DOHH2 (cell line): ENCODE results near the gene TIGD3.

Experiments
- H3F3A ChIP-seq: fragments of 200-600 bp; sonication (generic), shearing (Covaris generic); 2 replicates; pipeline ENCODE4 v1.6.0; 2016; ENCODE audit warnings: antibody characterized with exemption, mild to moderate bottlenecking; ENCODE audit not compliant: control insufficient read depth, insufficient read depth
- H3K27ac ChIP-seq: fragments of 200-600 bp; sonication (generic); 2 replicates; pipeline ENCODE4 v1.5.1; 2014; ENCODE audit warnings: low read depth, mild to moderate bottlenecking, low read length, moderate library complexity
- H3K27me3 ChIP-seq: fragments of 200-600 bp; sonication (generic); 2 replicates; pipeline ENCODE4 v1.6.1; 2014; ENCODE audit warnings: mild to moderate bottlenecking, low read length, mixed read lengths; ENCODE audit not compliant: control insufficient read depth
- H3K36me3 ChIP-seq: fragments of 200-600 bp; sonication (generic); 2 replicates; pipeline ENCODE4 v1.6.1; 2014; ENCODE audit warnings: mild to moderate bottlenecking, low read length, moderate library complexity, mixed read lengths; ENCODE audit not compliant: control insufficient read depth
- H3K4me1 ChIP-seq: fragments of 200-600 bp; sonication (generic); 2 replicates; pipeline ENCODE4 v1.6.1; 2014; ENCODE audit warnings: mild to moderate bottlenecking, low read length, mixed read lengths; ENCODE audit not compliant: control insufficient read depth
- H3K4me2 ChIP-seq: fragments of 200-600 bp; sonication (generic); 2 replicates; pipeline ENCODE4 v1.6.0; 2014; ENCODE audit warnings: mild to moderate bottlenecking, low read length, moderate library complexity
- H3K4me3 ChIP-seq: fragments of 200-600 bp; sonication (generic); 2 replicates; pipeline ENCODE4 v1.5.1; 2014; ENCODE audit warnings: mild to moderate bottlenecking, low read length, mixed read lengths
- H3K79me2 ChIP-seq: fragments of 200-600 bp; sonication (generic); 2 replicates; pipeline ENCODE4 v1.6.1; 2014; ENCODE audit warnings: mild to moderate bottlenecking, low read length, mixed read lengths; ENCODE audit not compliant: control insufficient read depth
- H3K9me2 ChIP-seq: fragments of 200-600 bp; sonication (generic); replicated peaks from 2 replicates; pipeline ENCODE4 v1.6.1; 2014; ENCODE audit warnings: mild to moderate bottlenecking, low read length, mixed read lengths; ENCODE audit not compliant: control insufficient read depth
- H3K9me3 ChIP-seq: fragments of 200-600 bp; sonication (generic); 2 replicates; pipeline ENCODE4 v1.6.1; 2014; ENCODE audit warnings: antibody characterized with exemption, low read length, mixed read lengths; ENCODE audit not compliant: control insufficient read depth, insufficient read depth
- H4K20me1 ChIP-seq: fragments of 200-600 bp; sonication (generic); 2 replicates; pipeline ENCODE4 v1.6.0; 2014; ENCODE audit warnings: low read depth, mild to moderate bottlenecking, antibody characterized with exemption, low read length, moderate library complexity; ENCODE audit not compliant: control insufficient read depth, insufficient read depth
- EZH2phosphoT487 ChIP-seq: fragments of 200-600 bp; sonication (generic); IDR thresholded peaks from 2 replicates; pipeline ENCODE4 v1.6.1; 2017; ENCODE audit warnings: borderline replicate concordance, mild to moderate bottlenecking, antibody characterized with exemption, low read length, moderate library complexity, mixed read lengths
- TF ChIP-seq, protein P1 (sequence below): fragments of 200-600 bp; sonication (generic); IDR thresholded peaks from one replicate; pipeline ENCODE4 v1.5.1; 2014; ENCODE audit warnings: antibody characterized with exemption, mild to moderate bottlenecking, low read depth, low read length; ENCODE audit not compliant: poor library complexity, severe bottlenecking

Gene TIGD3

DNA sequence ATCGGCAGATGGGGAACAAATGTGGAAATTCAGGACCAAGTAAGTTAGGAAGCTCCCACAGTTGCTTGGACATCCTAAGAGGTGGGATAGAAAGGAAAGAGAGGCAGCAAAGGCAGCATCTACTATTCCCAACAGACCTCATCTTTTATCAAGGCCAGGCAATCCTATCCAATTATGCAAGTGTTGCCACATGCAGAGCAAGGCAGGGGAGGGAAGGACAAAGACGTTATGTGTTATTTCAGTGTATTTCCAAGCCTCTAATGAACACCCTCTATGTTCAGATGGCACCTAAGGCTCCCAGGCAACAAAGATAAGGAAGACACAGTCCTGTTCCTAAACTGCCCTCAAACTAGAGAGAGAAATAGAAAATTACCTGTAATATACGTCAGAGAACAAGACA, 9.2 kb downstream of the TIGD3 start:
- Histone ChIP-seq H3K79me2 (no peaks in the 10 kb centered on the region), H3K36me3 (no peaks in the 10 kb centered on the region), H4K20me1 (no peaks in the 10 kb centered on the region), H3K27me3 (no peaks in the 10 kb centered on the region), H3K9me2 (no peaks in the 10 kb centered on the region), H3K4me2 (no peak overlapping the region), H3K4me3 (no peak overlapping the region), H3K9me3 (no peaks in the 10 kb centered on the region), H3F3A (no peaks in the 10 kb centered on the region), H3K4me1 (peaks cover 10% of the 10 kb centered on the region), H3K27ac (no peak overlapping the region)
- TF ChIP-seq EZH2phosphoT487: no peak
- TF ChIP-seq, protein P1, sequence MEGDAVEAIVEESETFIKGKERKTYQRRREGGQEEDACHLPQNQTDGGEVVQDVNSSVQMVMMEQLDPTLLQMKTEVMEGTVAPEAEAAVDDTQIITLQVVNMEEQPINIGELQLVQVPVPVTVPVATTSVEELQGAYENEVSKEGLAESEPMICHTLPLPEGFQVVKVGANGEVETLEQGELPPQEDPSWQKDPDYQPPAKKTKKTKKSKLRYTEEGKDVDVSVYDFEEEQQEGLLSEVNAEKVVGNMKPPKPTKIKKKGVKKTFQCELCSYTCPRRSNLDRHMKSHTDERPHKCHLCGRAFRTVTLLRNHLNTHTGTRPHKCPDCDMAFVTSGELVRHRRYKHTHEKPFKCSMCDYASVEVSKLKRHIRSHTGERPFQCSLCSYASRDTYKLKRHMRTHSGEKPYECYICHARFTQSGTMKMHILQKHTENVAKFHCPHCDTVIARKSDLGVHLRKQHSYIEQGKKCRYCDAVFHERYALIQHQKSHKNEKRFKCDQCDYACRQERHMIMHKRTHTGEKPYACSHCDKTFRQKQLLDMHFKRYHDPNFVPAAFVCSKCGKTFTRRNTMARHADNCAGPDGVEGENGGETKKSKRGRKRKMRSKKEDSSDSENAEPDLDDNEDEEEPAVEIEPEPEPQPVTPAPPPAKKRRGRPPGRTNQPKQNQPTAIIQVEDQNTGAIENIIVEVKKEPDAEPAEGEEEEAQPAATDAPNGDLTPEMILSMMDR: no peak

DNA sequence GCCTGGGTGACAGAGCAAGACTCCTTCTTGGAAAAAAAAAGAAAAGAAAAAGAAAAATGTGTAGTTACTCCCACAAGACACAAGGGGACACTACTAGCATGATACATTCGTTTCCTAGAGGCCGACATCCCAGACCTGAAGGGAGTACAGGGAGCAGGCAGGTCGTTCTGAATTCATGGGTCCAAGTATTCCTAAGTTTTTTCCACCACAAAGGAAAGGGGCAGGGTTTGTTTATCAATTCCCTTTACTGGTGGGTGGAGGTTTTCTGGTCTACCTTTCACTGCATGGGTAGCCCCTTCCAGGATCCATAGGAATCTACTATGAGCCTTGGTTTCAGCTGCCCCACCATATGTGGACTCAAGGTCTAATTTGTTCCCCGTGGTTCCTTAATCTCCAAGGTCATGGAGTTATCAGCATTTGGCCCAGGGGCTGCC, 11.8 kb downstream of the TIGD3 start:
- no peak overlapping the region for H3K4me2 ChIP-seq
- no peaks in the 10 kb centered on the region for H3F3A ChIP-seq
- no peaks in the 10 kb centered on the region for H3K79me2 ChIP-seq
- H3K4me1 ChIP-seq: peaks cover 10% of the 10 kb centered on the region
- H4K20me1 ChIP-seq: no peaks in the 10 kb centered on the region
- no peaks in the 10 kb centered on the region for H3K9me3 ChIP-seq
- H3K4me3 ChIP-seq: no peak overlapping the region
- H3K36me3 ChIP-seq: no peaks in the 10 kb centered on the region
- TF ChIP-seq, protein P1: peak; percentile 59
- no peak for TF ChIP-seq EZH2phosphoT487
- no peak overlapping the region for H3K27ac ChIP-seq
- no peaks in the 10 kb centered on the region for H3K27me3 ChIP-seq
- H3K9me2 ChIP-seq: no peaks in the 10 kb centered on the region

DNA sequence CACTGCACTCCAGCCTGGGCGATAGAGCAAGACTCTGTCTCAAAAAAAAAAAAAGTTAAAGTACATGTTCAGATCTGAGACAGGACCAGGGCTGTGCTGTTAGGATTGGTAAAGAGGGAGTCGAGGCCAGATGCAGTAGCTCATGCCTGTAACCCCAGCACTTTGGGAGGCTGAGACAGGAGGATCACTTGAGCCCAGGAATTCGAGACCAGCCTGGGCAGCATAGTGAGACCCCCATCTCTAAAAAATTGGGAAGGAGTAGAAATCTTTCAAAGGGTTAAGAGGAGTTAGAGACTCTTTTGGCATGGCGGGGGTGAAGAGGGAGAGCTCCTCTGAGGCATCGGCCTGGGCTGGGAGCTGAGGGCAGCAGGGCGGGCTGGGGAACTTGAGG, 16.1 kb downstream of the TIGD3 start:
- no peaks in the 10 kb centered on the region for H3K9me3 ChIP-seq
- H3K27ac ChIP-seq: no peak overlapping the region
- H3K79me2 ChIP-seq: no peaks in the 10 kb centered on the region
- no peak overlapping the region for H3K4me3 ChIP-seq
- H3K4me1 ChIP-seq: peaks cover 7% of the 10 kb centered on the region
- TF ChIP-seq, protein P1: no peak
- TF ChIP-seq EZH2phosphoT487: no peak
- no peaks in the 10 kb centered on the region for H3K27me3 ChIP-seq
- H3K9me2 ChIP-seq: no peaks in the 10 kb centered on the region
- no peaks in the 10 kb centered on the region for H3F3A ChIP-seq
- no peaks in the 10 kb centered on the region for H3K36me3 ChIP-seq
- no peak overlapping the region for H3K4me2 ChIP-seq
- no peaks in the 10 kb centered on the region for H4K20me1 ChIP-seq
